KMS-11 (cell line): ENCODE results near the gene AJAP1.

Source experiments
- H2AFZ ChIP-seq: fragments of 200-600 bp; sonication (generic); 2 replicates; pipeline ENCODE4 v1.6.1; 2016; ENCODE audit warnings: antibody characterized with exemption, mixed run types, low read depth
- H3K27ac ChIP-seq: fragments of 200-600 bp; sonication (generic); 2 replicates; pipeline ENCODE4 v1.6.1; 2016; ENCODE audit warnings: mild to moderate bottlenecking, mixed run types
- H3K27me3 ChIP-seq: fragments of 200-600 bp; sonication (generic); 2 replicates; pipeline ENCODE4 v1.6.1; 2017; ENCODE audit warnings: mild to moderate bottlenecking, low read depth, mixed run types, moderate library complexity; ENCODE audit not compliant: insufficient read depth
- H3K36me3 ChIP-seq: fragments of 200-600 bp; sonication (generic); 2 replicates; pipeline ENCODE4 v1.6.1; 2017; ENCODE audit warnings: mild to moderate bottlenecking, mixed run types; ENCODE audit not compliant: insufficient read depth
- H3K4me1 ChIP-seq: fragments of 200-600 bp; sonication (generic); 2 replicates; pipeline ENCODE4 v1.6.1; 2016; ENCODE audit warnings: mild to moderate bottlenecking, low read depth, mixed run types; ENCODE audit not compliant: poor library complexity, severe bottlenecking
- H3K4me2 ChIP-seq: fragments of 200-600 bp; sonication (generic); 2 replicates; pipeline ENCODE4 v1.7.0; 2016; ENCODE audit warnings: mild to moderate bottlenecking, mixed run types
- H3K4me3 ChIP-seq: fragments of 200-600 bp; sonication (generic); IDR thresholded peaks from 2 replicates; pipeline ENCODE4 v1.6.1; 2017; ENCODE audit warnings: low read depth, low read length, mixed read lengths; ENCODE audit not compliant: insufficient read depth
- H3K79me2 ChIP-seq: fragments of 200-600 bp; sonication (generic); 2 replicates; pipeline ENCODE4 v1.6.1; 2016; ENCODE audit warnings: low read depth, mixed run types; ENCODE audit not compliant: insufficient read depth
- H3K9ac ChIP-seq: fragments of 200-600 bp; sonication (generic); 2 replicates; pipeline ENCODE4 v1.6.1; 2016; ENCODE audit warnings: mild to moderate bottlenecking, mixed run types
- H4K20me1 ChIP-seq: fragments of 200-600 bp; sonication (generic); 2 replicates; pipeline ENCODE4 v1.6.1; 2016; ENCODE audit warnings: mild to moderate bottlenecking, mixed run types; ENCODE audit not compliant: insufficient read depth
- TF ChIP-seq, protein P1 (sequence below): fragments of 200-600 bp; sonication (generic); conservative IDR thresholded peaks from 2 replicates; pipeline ENCODE4 v1.6.1; 2017; ENCODE audit warnings: low read depth, mild to moderate bottlenecking, antibody characterized with exemption, low read length, moderate library complexity, mixed read lengths

The AJAP1 gene

GRCh38 chr1:4724001-4724400 lies 69.6 kb downstream of the AJAP1 start:
- no peaks in the 10 kb centered on the region for H3K4me1 ChIP-seq
- H3K4me3 ChIP-seq: no peak overlapping the region
- H3K79me2 ChIP-seq: no peaks in the 10 kb centered on the region
- no peaks in the 10 kb centered on the region for H3K27me3 ChIP-seq
- H4K20me1 ChIP-seq: no peaks in the 10 kb centered on the region
- H3K36me3 ChIP-seq: no peaks in the 10 kb centered on the region
- H3K4me2 ChIP-seq: no peak overlapping the region
- H2AFZ ChIP-seq: no peak overlapping the region
- H3K9ac ChIP-seq: no peak overlapping the region
- TF ChIP-seq, protein P1, sequence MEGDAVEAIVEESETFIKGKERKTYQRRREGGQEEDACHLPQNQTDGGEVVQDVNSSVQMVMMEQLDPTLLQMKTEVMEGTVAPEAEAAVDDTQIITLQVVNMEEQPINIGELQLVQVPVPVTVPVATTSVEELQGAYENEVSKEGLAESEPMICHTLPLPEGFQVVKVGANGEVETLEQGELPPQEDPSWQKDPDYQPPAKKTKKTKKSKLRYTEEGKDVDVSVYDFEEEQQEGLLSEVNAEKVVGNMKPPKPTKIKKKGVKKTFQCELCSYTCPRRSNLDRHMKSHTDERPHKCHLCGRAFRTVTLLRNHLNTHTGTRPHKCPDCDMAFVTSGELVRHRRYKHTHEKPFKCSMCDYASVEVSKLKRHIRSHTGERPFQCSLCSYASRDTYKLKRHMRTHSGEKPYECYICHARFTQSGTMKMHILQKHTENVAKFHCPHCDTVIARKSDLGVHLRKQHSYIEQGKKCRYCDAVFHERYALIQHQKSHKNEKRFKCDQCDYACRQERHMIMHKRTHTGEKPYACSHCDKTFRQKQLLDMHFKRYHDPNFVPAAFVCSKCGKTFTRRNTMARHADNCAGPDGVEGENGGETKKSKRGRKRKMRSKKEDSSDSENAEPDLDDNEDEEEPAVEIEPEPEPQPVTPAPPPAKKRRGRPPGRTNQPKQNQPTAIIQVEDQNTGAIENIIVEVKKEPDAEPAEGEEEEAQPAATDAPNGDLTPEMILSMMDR: no peak
- no peak overlapping the region for H3K27ac ChIP-seq

DNA sequence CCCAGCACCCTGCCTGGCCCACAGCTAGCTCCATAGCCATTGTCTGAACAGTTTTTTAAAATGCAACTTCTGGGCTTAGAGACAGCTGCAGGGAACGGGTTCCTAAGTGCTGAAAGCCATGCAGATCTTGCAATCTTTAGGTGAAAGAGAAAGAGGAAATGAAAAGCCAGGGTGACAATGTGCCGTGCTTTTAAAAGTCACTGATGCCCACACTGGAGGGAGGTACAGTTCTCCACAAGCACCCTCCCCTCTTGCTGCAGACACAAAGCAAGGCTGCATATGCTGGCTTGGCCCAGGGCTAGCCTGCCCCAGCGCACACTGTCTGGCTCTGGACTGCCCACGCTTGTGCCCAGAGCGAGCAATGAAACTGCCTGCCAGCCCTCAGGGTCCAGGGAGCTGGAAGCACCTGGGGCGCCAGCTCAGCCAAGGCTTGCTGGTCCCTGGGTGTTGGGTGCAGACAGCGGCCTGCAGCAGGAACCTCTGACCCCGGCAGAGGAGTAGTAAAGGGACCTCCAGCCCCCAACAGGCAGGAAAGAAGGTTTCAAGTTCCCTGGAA lies 70.4 kb downstream of the AJAP1 start:
- H3K4me1 ChIP-seq: no peaks in the 10 kb centered on the region
- H3K27me3 ChIP-seq: no peaks in the 10 kb centered on the region
- H3K9ac ChIP-seq: no peak overlapping the region
- no peak overlapping the region for H3K27ac ChIP-seq
- no peaks in the 10 kb centered on the region for H3K36me3 ChIP-seq
- H2AFZ ChIP-seq: no peak overlapping the region
- no peaks in the 10 kb centered on the region for H4K20me1 ChIP-seq
- no peak overlapping the region for H3K4me3 ChIP-seq
- no peak overlapping the region for H3K4me2 ChIP-seq
- TF ChIP-seq, protein P1: no peak
- no peaks in the 10 kb centered on the region for H3K79me2 ChIP-seq

GRCh38 chr1:4725416-4725815 lies 71.0 kb downstream of the AJAP1 start:
- H3K4me1 ChIP-seq: no peaks in the 10 kb centered on the region
- H4K20me1 ChIP-seq: no peaks in the 10 kb centered on the region
- H3K79me2 ChIP-seq: no peaks in the 10 kb centered on the region

GRCh38 chr1:4726620-4727341 lies 72.4 kb downstream of the AJAP1 start:
- no peak overlapping the region for H2AFZ ChIP-seq
- H3K4me3 ChIP-seq: no peak overlapping the region
- no peaks in the 10 kb centered on the region for H3K36me3 ChIP-seq
- H3K4me2 ChIP-seq: no peak overlapping the region
- no peaks in the 10 kb centered on the region for H3K4me1 ChIP-seq
- no peaks in the 10 kb centered on the region for H3K79me2 ChIP-seq
- no peak overlapping the region for H3K9ac ChIP-seq
- H3K27me3 ChIP-seq: peaks cover 2% of the 10 kb centered on the region; the same call in 1 of the 2 replicates
- TF ChIP-seq, protein P1: no peak
- H3K27ac ChIP-seq: no peak overlapping the region
- no peaks in the 10 kb centered on the region for H4K20me1 ChIP-seq

More at GRCh38 chr1:4725416-4725815, 71.0 kb downstream of the AJAP1 start:
- no peak overlapping the region for H3K27ac ChIP-seq
- H3K27me3 ChIP-seq: no peaks in the 10 kb centered on the region; the same call in 1 of the 2 replicates
- H3K4me3 ChIP-seq: no peak overlapping the region
- H3K4me2 ChIP-seq: no peak overlapping the region
- H3K36me3 ChIP-seq: no peaks in the 10 kb centered on the region
- H2AFZ ChIP-seq: no peak overlapping the region
- TF ChIP-seq, protein P1: no peak
- no peak overlapping the region for H3K9ac ChIP-seq
